CD4-positive, alpha-beta T cell treated with Interleukin-15 for 1 hour (primary cell): Measurements from ENCODE around the gene HDHD5.
A peak's percentile ranks its signal among the peaks of the same experiment; 100 is the strongest.

Experiments used
- DNase-seq: peaks from one replicate; pipeline ENCODE4 v3.0.0-alpha.2; 2020

Gene HDHD5

GRCh38 chr22:17118342-17118741 is 40.7 kb downstream of the HDHD5 start:
- DNase-seq: no peak

DNA sequence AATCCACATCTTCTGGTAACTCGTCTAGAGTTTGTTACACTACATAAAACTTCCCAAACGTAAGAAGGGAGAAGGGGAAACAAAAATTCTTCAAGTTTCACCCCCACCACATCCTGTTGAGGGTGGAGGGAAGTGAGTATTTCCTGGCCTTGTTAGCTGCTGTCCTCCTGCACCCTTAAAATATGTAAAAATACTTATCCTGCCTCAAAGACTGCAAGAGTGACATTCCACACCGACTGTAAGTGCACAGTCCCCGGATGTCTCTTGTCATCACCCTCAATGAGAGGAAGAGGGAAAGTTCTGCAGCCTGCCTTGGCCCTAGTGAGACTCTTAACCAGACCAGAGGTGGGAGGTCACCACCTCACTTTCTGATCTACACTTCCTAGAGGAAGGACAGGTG is 41.2 kb downstream of the HDHD5 start:
- DNase-seq: no peak

- DNase-seq: no peak
Observed at GRCh38 chr22:17117400-17117799, 41.7 kb downstream of the HDHD5 start.

DNA sequence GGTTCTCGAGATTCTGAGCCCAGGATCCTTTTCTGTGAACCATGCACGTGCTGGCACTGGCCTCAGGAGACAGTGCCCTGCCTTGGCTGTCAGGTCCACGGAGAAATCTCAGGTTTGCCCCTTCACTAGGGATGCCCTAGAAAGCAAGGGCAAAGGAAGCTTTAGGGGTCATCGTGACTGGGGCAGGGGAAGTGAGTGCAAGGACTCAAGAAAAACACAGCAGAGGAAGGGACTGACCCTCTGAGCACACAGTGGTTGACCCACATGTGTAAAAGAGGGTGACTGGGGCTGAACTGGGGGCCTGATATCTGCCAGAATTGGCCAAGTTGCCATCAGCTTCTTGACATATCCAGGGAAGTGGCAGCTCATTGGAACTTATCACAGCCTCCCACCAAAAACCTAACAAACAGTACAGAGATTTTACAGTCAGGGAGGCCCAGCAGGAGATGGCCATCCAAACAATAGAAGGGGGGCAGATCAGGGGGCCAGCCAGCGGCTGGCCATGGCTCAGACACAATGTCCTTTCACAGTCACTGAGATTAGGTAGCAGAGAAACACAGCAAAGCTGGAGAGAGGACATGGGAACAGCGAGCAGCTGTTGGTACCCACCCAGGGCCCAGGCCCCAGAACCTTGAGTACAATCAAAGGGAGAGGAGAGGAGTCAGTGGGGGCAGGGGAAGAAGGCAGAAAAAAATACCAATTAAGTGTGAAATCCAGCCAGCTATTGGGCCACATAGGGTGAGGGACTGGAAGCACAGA is 42.3 kb downstream of the HDHD5 start:
- no peak for DNase-seq

DNA sequence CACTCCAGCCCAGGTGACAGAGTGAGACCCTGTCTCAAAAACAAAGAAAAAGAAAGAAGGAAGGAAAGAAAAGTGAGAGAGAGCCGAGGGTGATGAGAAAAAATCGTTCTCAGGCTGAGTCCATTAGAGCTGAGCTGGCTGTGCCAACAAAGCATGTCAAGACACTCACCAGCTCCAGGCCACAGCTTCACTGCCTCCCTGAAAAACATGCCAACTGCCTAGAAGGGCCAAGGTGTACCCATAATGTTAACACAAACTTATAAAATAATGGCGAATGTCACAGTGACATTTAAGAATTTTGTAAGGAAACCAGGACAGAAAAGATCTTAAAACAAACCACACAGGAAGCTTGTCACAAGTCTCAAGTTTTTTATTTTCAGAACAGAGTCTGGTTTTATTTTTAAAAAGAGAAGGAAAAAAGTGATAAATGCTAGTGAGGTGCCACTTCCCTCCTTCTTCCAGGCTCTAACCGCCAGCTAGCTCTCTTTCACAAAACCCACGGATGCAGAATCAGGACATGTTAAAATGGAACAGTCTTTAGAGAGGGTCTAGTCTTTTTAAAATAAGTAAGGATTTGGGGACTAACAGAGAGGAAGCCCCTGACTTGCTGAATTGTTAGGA is 43.0 kb downstream of the HDHD5 start:
- DNase-seq: no peak

GRCh38 chr22:17115236-17115635 is 43.8 kb downstream of the HDHD5 start:
- DNase-seq: no peak

- DNase-seq: no peak
Observed at GRCh38 chr22:17114898-17115235, 44.2 kb downstream of the HDHD5 start.

DNA sequence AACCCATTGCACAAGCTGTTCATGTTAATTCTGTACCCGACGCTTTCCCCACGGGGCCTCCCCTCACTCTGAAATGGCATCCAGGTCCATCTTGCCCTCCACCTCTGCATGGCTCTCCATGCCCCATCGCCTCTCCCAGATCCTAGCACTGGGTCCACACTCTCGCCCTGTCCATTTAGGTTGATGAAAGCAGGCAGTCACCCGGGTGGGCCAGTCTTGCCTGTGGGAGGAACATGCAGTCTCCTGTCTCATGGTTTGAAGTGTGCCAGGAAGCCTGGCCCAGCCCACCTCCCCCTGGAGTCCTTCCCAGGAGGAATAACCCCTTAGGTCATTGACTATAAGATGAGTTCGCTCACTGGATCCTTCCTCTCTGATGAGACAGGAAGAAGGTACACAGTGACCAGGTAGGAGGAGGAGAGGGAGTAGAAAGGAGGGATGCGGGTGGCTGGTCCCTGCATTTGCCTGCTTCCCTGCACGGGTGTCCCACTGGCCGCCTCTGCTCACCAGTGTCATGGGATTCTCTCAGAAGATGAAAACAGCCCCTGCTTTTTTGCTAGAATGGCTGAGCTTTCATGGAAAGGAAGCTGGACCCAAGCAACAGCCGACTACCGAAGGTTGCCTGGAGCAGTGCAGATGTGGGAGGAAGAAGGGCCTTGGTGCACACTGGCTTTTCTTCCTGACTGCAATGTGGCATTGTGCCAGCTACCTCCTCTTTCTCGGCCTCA is 44.7 kb downstream of the HDHD5 start:
- no peak for DNase-seq

- no peak for DNase-seq
Observed at GRCh38 chr22:17113600-17113999, 45.5 kb downstream of the HDHD5 start.

DNA sequence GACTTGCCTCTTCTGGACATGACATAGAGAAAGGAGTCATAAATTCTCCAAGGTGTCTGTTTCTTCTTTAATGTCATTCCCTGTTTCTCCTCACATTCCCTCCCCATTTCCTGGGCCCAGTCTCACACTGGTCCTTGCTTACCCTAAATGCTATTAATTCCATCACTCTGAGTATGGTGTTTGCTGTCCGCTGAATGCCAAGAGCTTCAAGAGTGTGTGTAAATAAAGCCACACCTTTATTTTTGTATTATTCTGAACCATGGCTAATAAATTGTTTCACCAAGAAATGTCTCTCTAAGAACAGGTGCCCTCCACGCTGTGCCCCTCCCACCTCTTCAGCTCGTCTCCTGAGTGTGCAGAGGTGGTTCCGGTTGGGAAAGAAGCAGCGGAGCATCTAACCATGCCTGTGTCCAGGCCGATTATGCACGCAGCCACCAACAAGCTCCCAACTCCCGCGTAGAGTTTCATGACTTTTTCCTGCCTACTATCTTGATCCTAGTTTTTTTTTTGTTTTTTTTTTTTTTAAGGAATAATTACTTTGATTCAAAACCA is 46.5 kb downstream of the HDHD5 start:
- DNase-seq: no peak

DNA sequence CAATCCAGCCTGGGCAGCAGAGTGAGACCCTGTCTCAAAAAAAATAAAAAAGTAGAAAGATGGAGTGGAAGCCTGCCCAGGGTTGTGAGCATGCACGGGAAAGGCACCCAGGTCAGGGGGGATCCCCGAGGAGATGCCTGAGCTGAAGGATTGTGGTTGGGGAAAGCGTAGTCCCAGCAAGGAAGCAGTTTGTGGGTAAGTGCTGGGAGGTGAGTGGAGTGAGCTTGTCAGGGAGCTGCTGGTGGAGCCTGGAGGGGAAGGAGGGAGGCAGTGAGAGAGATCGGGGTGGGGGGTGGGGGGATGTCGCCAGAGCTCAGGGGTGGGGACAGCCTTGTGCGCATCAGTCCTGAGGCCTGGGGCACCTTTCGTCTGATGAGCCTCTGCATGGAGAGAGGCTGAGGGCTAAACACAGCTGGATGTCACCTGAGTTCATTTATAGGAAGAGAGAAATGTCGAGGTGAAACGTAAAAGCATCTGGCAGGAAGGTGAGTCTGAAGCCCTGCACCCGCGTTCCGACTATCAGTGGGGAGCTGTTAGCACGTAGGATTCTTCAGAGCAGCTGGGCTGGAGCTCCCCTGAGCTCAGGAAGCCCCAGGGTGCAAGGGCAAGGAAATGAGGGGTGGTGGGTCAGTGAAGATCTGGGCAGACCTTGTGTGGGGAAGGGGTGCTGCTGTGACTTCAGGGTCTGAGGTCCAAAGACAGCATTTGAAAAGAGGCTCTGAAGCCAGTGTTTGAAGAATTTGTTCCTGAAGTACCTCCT is 48.1 kb downstream of the HDHD5 start:
- no peak for DNase-seq

GRCh38 chr22:17109976-17110375 is 49.1 kb downstream of the HDHD5 start:
- no peak for DNase-seq

DNA sequence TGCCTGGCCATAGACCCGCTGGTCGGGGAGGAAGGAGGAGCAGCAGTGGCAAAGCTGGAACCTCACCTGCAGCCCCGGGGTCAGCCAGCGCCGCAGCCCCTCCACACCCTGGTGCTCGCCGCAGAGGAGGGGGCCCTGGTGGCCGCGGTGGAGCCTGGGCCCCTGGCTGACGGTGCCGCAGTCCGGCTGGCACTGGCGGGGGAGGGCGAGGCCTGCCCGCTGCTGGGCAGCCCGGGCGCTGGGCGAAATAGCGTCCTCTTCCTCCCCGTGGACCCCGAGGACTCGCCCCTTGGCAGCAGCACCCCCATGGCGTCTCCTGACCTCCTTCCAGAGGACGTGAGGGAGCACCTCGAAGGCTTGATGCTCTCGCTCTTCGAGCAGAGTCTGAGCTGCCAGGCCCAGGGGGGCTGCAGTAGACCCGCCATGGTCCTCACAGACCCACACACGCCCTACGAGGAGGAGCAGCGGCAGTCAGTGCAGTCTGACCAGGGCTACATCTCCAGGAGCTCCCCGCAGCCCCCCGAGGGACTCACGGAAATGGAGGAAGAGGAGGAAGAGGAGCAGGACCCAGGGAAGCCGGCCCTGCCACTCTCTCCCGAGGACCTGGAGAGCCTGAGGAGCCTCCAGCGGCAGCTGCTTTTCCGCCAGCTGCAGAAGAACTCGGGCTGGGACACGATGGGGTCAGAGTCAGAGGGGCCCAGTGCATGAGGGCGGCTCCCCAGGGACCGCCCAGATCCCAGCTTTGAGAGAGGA is 49.8 kb downstream of the HDHD5 start:
- no peak for DNase-seq

GRCh38 chr22:17108256-17109112 is 50.6 kb downstream of the HDHD5 start:
- no peak for DNase-seq

DNA sequence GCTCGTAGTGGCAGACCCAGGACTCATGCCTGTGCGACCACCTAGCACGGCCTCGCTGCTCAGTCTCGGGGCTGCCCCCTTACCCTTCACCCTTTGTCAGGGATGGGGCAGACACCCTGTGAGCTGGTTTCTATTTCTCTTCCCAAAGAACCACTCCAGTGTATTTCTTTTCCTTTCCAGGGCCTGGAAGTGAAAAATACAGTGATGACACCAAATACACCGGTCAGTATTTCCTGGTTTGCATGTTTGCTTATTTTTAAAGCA is 51.6 kb downstream of the HDHD5 start:
- no peak for DNase-seq

- peak; percentile 36 for DNase-seq
Observed at GRCh38 chr22:17106785-17107546, 52.1 kb downstream of the HDHD5 start.

DNA sequence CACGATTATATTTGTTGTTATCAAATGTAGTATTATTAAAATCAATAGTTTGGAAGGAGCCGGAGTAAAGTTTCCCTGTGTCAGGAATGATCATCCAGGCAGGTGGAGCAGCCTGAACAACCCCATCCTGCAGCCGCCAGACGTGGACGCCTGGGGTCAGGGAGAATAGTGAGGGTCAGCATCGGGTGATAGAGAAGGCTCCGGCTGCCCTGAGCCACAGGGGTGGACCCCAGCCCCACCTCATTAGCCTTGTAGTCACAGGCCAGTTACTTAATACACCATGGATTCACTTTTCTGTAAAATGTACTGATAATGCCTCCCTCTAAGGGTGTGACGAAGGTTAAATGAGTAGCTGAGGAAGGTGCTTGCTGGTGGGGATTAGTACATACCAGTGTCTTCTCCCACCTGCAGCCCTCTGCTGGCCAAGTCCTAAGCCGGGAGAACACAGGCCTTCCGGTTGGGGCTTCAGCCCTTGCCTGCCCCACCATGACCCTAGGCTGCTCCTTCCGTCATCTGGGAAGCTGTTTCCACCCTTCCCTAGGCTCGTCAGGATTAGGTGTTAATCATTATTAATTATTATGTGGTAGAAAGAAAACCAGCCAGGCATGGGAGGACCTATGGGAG is 52.8 kb downstream of the HDHD5 start:
- no peak for DNase-seq

- no peak for DNase-seq
Observed at GRCh38 chr22:17105143-17106129, 53.6 kb downstream of the HDHD5 start.

GRCh38 chr22:17104336-17104935 is 54.6 kb downstream of the HDHD5 start:
- no peak for DNase-seq
